ENCODE results near the gene PDXDC1. TPM values are rescaled to one million over a fixed set of nuclear protein-coding genes. Genes with fewer than 3 reads are reported as not detected.
"Not testable (repeated sequence)": the region's sequence is repeated elsewhere in the genome, so short reads cannot be mapped to it uniquely, and the experiment has no call there.

PDXDC1 gene
- total and polyA plus RNA-seq, 8 donors: 51.5 to 82.8 (median 72.8) TPM

- Histone ChIP-seq H3K4me1 (peaks cover 0 to 7% (median 3%) of the 10 kb centered on the region in 3 donors), H3K27ac (no peak overlapping the region), H3K27me3 (no peaks in the 10 kb centered on the region), H3K9me3 (no peaks in the 10 kb centered on the region), H3K4me3 (no peak overlapping the region), H3K36me3 (peaks cover 0 to 36% (median 5%) of the 10 kb centered on the region in 3 donors)
- WGBS, 2 donors: 62 to 66% methylated on average over 3 of the region's 3 CpGs
- DNase-seq (no peak), ATAC-seq (no peak), FAIRE-seq (no peak)
- intact Hi-C loops (cut with DNase I): no loop called here
- TF ChIP-seq CTCF (IDR thresholded peaks at IDR 0.05): no peak
Measured at GRCh38 chr16:15059324-15059723, 84.5 kb downstream of the PDXDC1 start.

GRCh38 chr16:15062085-15062810 is 87.4 kb downstream of the PDXDC1 start:
- H3K9me3 ChIP-seq; ATAC-seq; FAIRE-seq; DNase-seq; intact Hi-C loops (cut with DNase I); H3K4me1 ChIP-seq; H3K4me3 ChIP-seq; H3K27ac ChIP-seq; H3K27me3 ChIP-seq: not testable (repeated sequence)
- peaks cover 5 to 49% (median 8%) of the 10 kb centered on the region in 3 donors for H3K36me3 ChIP-seq
- 91 to 97% methylated on average over 8 of the region's 8 CpGs for WGBS, 2 donors

DNA sequence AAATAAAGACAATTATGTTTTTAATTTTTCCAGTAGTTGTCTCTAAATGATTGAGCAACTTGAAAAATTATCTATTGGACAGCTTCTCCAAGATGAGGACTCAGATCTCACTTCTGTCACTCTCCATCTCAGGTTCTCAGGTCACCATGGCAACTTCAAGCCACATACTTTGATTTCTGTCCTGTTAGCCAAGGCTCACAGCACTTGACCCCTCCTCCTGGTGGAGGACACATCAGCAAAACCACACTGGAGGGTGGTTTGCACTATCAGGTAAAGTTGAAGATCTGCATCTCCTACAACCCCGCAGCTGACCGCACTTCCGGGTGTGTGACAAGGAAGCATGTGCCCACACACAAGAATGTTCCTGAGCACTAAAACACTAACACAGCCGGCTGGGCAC is 91.1 kb downstream of the PDXDC1 start:
- FAIRE-seq; ATAC-seq; H3K4me3 ChIP-seq; H3K9me3 ChIP-seq; H3K27ac ChIP-seq; intact Hi-C loops (cut with DNase I); H3K4me1 ChIP-seq; H3K27me3 ChIP-seq; DNase-seq: not testable (repeated sequence)
- peaks cover 4 to 58% (median 8%) of the 10 kb centered on the region in 3 donors for H3K36me3 ChIP-seq
- 89 to 96% methylated on average over 4 of the region's 4 CpGs for WGBS, 2 donors

- FAIRE-seq; H3K4me3 ChIP-seq; H3K27ac ChIP-seq; H3K4me1 ChIP-seq; intact Hi-C loops (cut with DNase I); H3K9me3 ChIP-seq; H3K27me3 ChIP-seq; DNase-seq; ATAC-seq: not testable (repeated sequence)
- peaks cover 0 to 51% (median 8%) of the 10 kb centered on the region in 3 donors for H3K36me3 ChIP-seq
- WGBS, 2 donors: 89 to 91% methylated on average over 5 to 7 of the region's 8 CpGs
Measured at GRCh38 chr16:15066690-15067089, 91.9 kb downstream of the PDXDC1 start.

DNA sequence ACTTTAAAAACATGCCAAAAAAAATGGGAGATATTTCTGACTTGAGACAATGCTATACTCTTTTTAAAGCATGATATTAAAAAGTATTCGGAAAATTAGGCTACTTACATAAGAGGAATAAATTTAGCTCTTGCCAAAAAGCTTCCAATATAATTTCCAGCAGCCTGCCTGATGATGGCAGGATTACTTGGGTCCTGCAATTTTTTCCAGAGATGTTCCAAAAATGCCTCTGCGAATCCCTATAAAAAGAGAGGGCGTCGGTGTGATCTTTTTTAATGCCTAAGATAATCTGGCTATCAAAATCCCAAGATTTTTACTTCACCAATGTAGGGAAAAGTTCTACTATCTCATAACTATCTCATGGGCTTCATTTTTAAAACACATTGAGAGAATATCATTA is 96.2 kb downstream of the PDXDC1 start:
- FAIRE-seq; H3K9me3 ChIP-seq; intact Hi-C loops (cut with DNase I); DNase-seq; H3K4me1 ChIP-seq; H3K27me3 ChIP-seq; H3K27ac ChIP-seq; H3K4me3 ChIP-seq; ATAC-seq: not testable (repeated sequence)
- WGBS, 2 donors: 85 to 97% methylated on average over 4 of the region's 4 CpGs
- peaks cover 0 to 48% (median 15%) of the 10 kb centered on the region in 3 donors for H3K36me3 ChIP-seq

GRCh38 chr16:15071916-15072769 is 97.3 kb downstream of the PDXDC1 start:
- H3K27me3 ChIP-seq; H3K4me1 ChIP-seq; FAIRE-seq; H3K4me3 ChIP-seq; intact Hi-C loops (cut with DNase I); H3K9me3 ChIP-seq; H3K27ac ChIP-seq; DNase-seq: not testable (repeated sequence)
- TF ChIP-seq CTCF (IDR thresholded peaks at IDR 0.05): peak in 1 of 4 donors; percentile 10
- ATAC-seq: peak; percentile 82 to 99 (median 94)
- H3K36me3 ChIP-seq: peaks cover 0 to 54% (median 18%) of the 10 kb centered on the region in 3 donors
- 56 to 79% methylated on average over 11 to 15 of the region's 16 CpGs for WGBS, 2 donors
